ENCODE measurements around the gene LMX1B.

- TF ChIP-seq CTCF (optimal IDR thresholded peaks at IDR 0.05 in 1 of 3, IDR thresholded peaks at IDR 0.05 in 1 of 3, conservative IDR thresholded peaks at IDR 0.05 in 1 of 3; ENCODE audit: extremely low read depth in 1 of 3, insufficient read depth in 2 of 3, low read length in 3 of 3) (no peak), EZH2 (IDR thresholded peaks at IDR 0.05; ENCODE audit: low read length) (no peak)
These were observed 59.0 kb downstream of the LMX1B start for GRCh38 chr9:126672634-126673284.
